Measurements from ENCODE around the gene DOK3. TPM values are rescaled to one million over a fixed set of nuclear protein-coding genes. Genes with fewer than 3 reads are reported as not detected.
A peak's percentile ranks its signal among the peaks of the same experiment; 100 is the strongest.

DOK3 gene
- total RNA-seq, 1 donor, result 2.6 TPM

- TF ChIP-seq CTCF (IDR thresholded peaks at IDR 0.05; ENCODE audit: insufficient read depth, low read depth, low read length), result no peak
- no peak for DNase-seq (ENCODE audit: low read depth)
- no peak overlapping the region for H3K4me3 ChIP-seq (ENCODE audit: low read depth, low read length)
Measured at GRCh38 chr5:177520916-177521513, 11.4 kb upstream of the DOK3 start.

GRCh38 chr5:177520271-177520670 is 10.6 kb upstream of the DOK3 start:
- no peak for DNase-seq (ENCODE audit: low read depth)

GRCh38 chr5:177519463-177520235 is 10.0 kb upstream of the DOK3 start:
- no peak overlapping the region for H3K4me3 ChIP-seq (ENCODE audit: low read depth, low read length)
- no peak for DNase-seq (ENCODE audit: low read depth)
- no peak for TF ChIP-seq CTCF (IDR thresholded peaks at IDR 0.05; ENCODE audit: insufficient read depth, low read depth, low read length)

More at GRCh38 chr5:177520271-177520670, 10.6 kb upstream of the DOK3 start:
- no peak overlapping the region for H3K4me3 ChIP-seq (ENCODE audit: low read depth, low read length)
- TF ChIP-seq CTCF (IDR thresholded peaks at IDR 0.05; ENCODE audit: insufficient read depth, low read depth, low read length), result no peak

- H3K4me3 ChIP-seq (ENCODE audit: low read depth, low read length), result peak within 1 kb of the TSS; percentile 91
- peak; percentile 99 for DNase-seq (ENCODE audit: low read depth)
- no peak for TF ChIP-seq CTCF (IDR thresholded peaks at IDR 0.05; ENCODE audit: insufficient read depth, low read depth, low read length)
Measured at GRCh38 chr5:177516601-177517568, 7.3 kb upstream of the DOK3 start, which contains the start of gene DDX41. Gene DDX41 (minus strand): TSS chr5:177516961. CDS start chr5:177516945, 16 bp downstream.

- no peak for DNase-seq (ENCODE audit: low read depth)
- no peak for TF ChIP-seq CTCF (IDR thresholded peaks at IDR 0.05; ENCODE audit: insufficient read depth, low read depth, low read length)
- H3K4me3 ChIP-seq (ENCODE audit: low read depth, low read length), result peak overlapping the region; percentile 91
Measured at GRCh38 chr5:177515580-177515979, 6.0 kb upstream of the DOK3 start.

GRCh38 chr5:177514541-177514940 is 4.9 kb upstream of the DOK3 start:
- TF ChIP-seq CTCF (IDR thresholded peaks at IDR 0.05; ENCODE audit: insufficient read depth, low read depth, low read length), result no peak
- DNase-seq (ENCODE audit: low read depth), result no peak
- H3K4me3 ChIP-seq (ENCODE audit: low read depth, low read length), result no peak overlapping the region

Data from fibroblast of villous mesenchyme (primary cell).